ENCODE data around the gene ARHGAP15. TPM values are rescaled to one million over a fixed set of nuclear protein-coding genes. Genes with fewer than 3 reads are reported as not detected.

ARHGAP15 gene
- total and polyA plus RNA-seq, 2 donors from 2014 or later, result 5.7 to 23.1 TPM

DNA sequence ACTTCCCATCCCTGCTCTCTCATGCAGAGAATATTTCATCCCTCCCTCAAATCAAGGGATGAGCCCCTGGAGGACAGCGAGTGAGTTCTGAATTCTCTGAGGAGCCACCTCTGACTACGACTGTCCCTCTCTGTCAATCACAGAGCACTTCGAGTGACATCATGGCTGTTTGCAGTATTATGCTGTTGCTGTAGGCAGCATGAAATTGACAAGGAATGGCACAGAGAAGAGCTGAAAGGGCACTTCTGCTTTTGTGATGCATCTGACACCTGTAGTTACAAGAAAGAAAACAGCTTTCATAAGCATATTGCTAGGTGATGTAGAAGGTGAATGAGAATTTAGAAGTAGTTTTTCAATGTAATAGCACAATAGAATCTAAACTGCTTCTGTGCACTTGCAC is 166.9 kb downstream of the ARHGAP15 start:
- Histone ChIP-seq H3K9ac (ENCODE audit: low read length in 3 of 3) (no peak overlapping the region), H3K9me3 (ENCODE audit: control insufficient read depth in 2 of 3, insufficient read depth in 1 of 3, low read length in 3 of 3) (no peaks in the 10 kb centered on the region), H3K4me1 (ENCODE audit: control insufficient read depth in 2 of 3, insufficient read depth in 2 of 3, low read depth in 1 of 3, low read length in 3 of 3) (no peaks in the 10 kb centered on the region), H3K4me3 (ENCODE audit: low read length in 3 of 3) (no peak overlapping the region), H3K36me3 (ENCODE audit: control insufficient read depth in 2 of 3, insufficient read depth in 3 of 3, low read length in 3 of 3) (no peaks in the 10 kb centered on the region), H3K27ac (ENCODE audit: low read depth in 2 of 2, low read length in 2 of 2) (no peak overlapping the region), H3K27me3 (ENCODE audit: control insufficient read depth, insufficient read depth, low read length) (no peaks in the 10 kb centered on the region)
- intact Hi-C loops (cut with DNase I), result no loop called here
- TF ChIP-seq CTCF (IDR thresholded peaks at IDR 0.05; ENCODE audit: borderline replicate concordance, extremely low read depth, insufficient read depth), result no peak
- no peak for DNase-seq
- FAIRE-seq, result no peak

GRCh38 chr2:143297182-143297581 is 168.0 kb downstream of the ARHGAP15 start:
- Histone ChIP-seq H3K4me1 (ENCODE audit: control insufficient read depth in 2 of 3, insufficient read depth in 2 of 3, low read depth in 1 of 3, low read length in 3 of 3) (no peaks in the 10 kb centered on the region), H3K9me3 (ENCODE audit: control insufficient read depth in 2 of 3, insufficient read depth in 1 of 3, low read length in 3 of 3) (no peaks in the 10 kb centered on the region), H3K9ac (ENCODE audit: low read length in 3 of 3) (no peak overlapping the region), H3K27me3 (ENCODE audit: control insufficient read depth, insufficient read depth, low read length) (no peaks in the 10 kb centered on the region), H3K36me3 (ENCODE audit: control insufficient read depth in 2 of 3, insufficient read depth in 3 of 3, low read length in 3 of 3) (no peaks in the 10 kb centered on the region), H3K27ac (ENCODE audit: low read depth in 2 of 2, low read length in 2 of 2) (no peak overlapping the region), H3K4me3 (ENCODE audit: low read length in 3 of 3) (no peak overlapping the region)
- intact Hi-C loops (cut with DNase I), result no loop called here
- DNase-seq, result no peak
- TF ChIP-seq CTCF (IDR thresholded peaks at IDR 0.05; ENCODE audit: borderline replicate concordance, extremely low read depth, insufficient read depth), result no peak
- FAIRE-seq, result no peak

DNA sequence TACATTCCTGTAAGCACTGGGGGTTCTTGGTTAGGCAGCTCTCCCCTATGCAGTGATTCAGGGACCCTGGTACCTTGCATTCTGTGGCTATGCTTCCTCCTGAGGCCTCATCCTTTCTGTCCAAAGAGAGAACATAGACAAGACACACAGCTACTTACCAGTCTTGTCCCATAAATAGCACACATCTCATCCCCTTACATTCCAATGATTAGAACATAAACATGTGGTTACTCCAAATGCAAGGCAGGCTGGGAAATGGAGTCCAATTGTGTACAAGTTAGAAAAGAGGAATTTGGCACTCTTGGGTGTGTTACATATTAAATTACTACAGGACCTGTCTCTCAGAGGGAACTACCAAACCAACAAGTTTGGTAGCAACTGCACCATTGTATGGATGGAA is 171.3 kb downstream of the ARHGAP15 start:
- FAIRE-seq, result no peak
- DNase-seq, result no peak
- H3K27ac ChIP-seq (ENCODE audit: low read depth in 2 of 2, low read length in 2 of 2), result no peak overlapping the region
- no peaks in the 10 kb centered on the region for H3K36me3 ChIP-seq (ENCODE audit: control insufficient read depth in 2 of 3, insufficient read depth in 3 of 3, low read length in 3 of 3)
- no peak overlapping the region for H3K4me3 ChIP-seq (ENCODE audit: low read length in 3 of 3)
- no peaks in the 10 kb centered on the region for H3K9me3 ChIP-seq (ENCODE audit: control insufficient read depth in 2 of 3, insufficient read depth in 1 of 3, low read length in 3 of 3)
- TF ChIP-seq CTCF (IDR thresholded peaks at IDR 0.05; ENCODE audit: borderline replicate concordance, extremely low read depth, insufficient read depth), result no peak
- H3K9ac ChIP-seq (ENCODE audit: low read length in 3 of 3), result no peak overlapping the region
- no peaks in the 10 kb centered on the region for H3K27me3 ChIP-seq (ENCODE audit: control insufficient read depth, insufficient read depth, low read length)
- H3K4me1 ChIP-seq (ENCODE audit: control insufficient read depth in 2 of 3, insufficient read depth in 2 of 3, low read depth in 1 of 3, low read length in 3 of 3), result no peaks in the 10 kb centered on the region
- intact Hi-C loops (cut with DNase I), result no loop called here

DNA sequence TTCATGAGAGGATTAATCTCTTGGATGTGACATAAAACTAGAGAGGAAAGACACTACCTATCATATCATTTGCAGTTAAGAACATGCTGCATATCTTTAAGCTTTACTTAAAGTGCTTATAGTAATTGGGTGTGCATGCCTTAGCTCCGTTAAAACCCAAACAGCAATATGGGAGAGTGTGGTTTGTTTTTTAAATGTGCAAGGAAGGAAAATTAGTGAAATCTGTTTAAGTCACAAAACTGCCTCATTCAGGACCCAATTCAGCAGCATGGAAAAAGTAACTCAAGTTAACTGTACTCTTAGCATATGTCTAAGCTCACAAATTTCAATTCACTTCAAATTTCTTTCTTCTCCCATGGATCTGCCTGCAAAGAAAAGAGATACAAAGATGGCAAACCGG is 182.2 kb downstream of the ARHGAP15 start:
- Histone ChIP-seq H3K27ac (ENCODE audit: low read depth in 2 of 2, low read length in 2 of 2) (no peak overlapping the region), H3K9me3 (ENCODE audit: control insufficient read depth in 2 of 3, insufficient read depth in 1 of 3, low read length in 3 of 3) (no peaks in the 10 kb centered on the region), H3K27me3 (ENCODE audit: control insufficient read depth, insufficient read depth, low read length) (no peaks in the 10 kb centered on the region), H3K4me1 (ENCODE audit: control insufficient read depth in 2 of 3, insufficient read depth in 2 of 3, low read depth in 1 of 3, low read length in 3 of 3) (no peaks in the 10 kb centered on the region), H3K9ac (ENCODE audit: low read length in 3 of 3) (no peak overlapping the region), H3K36me3 (ENCODE audit: control insufficient read depth in 2 of 3, insufficient read depth in 3 of 3, low read length in 3 of 3) (no peaks in the 10 kb centered on the region), H3K4me3 (ENCODE audit: low read length in 3 of 3) (no peak overlapping the region)
- DNase-seq, result no peak
- no peak for FAIRE-seq
- no peak for TF ChIP-seq CTCF (IDR thresholded peaks at IDR 0.05; ENCODE audit: borderline replicate concordance, extremely low read depth, insufficient read depth)
- intact Hi-C loops (cut with DNase I), result no loop called here

Measured in kidney (tissue), 14 donors.